ENCODE measurements around the gene P2RX5. TPM values are rescaled to one million over a fixed set of nuclear protein-coding genes. Genes with fewer than 3 reads are reported as not detected.

Gene P2RX5
- total and polyA plus RNA-seq, 8 donors, result 1.1 to 37.5 (median 5.9) TPM; not detected in 2

DNA sequence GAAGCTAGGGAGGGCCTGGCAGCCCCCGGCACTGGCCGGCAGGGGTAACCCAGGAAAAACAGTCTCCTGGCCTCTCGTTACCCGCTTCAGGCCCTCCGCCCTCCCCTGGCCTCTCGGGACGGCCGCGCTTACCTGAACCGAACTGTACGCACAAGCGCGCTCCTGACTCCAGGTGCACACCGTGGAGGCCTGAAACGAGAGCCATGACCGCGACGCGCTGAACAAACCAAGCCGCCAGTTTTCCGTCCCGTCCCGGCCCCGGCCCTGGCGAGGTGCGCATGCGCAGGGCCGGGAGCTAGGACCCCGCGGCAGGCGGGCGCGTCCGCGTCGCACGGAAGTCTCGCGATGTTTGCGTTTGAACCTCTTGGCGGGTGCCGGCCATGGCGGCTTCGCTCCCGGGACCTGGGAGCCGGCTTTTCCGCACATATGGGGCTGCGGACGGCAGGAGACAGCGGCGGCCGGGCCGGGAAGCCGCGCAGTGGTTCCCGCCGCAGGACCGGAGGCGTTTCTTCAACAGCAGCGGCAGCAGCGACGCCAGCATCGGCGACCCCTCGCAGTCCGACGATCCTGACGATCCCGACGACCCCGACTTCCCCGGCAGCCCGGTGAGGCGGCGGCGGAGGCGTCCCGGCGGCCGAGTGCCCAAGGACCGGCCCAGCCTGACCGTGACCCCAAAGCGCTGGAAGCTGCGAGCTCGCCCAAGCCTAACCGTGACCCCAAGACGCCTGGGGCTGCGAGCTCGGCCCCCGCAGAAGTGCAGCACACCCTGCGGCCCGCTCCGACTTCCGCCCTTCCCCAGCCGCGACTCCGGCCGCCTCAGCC, 27.8 kb upstream of the P2RX5 start, which contains the start of gene HASPIN:
TSS of gene HASPIN (plus strand) at position 348 of the 822 bp plus-strand sequence. CDS start at position 381, 33 bp downstream.
- 0 to 1% (median 1%) methylated on average over 18 to 98 of the region's 98 CpGs for WGBS, 5 donors
- intact Hi-C loops (cut with DNase I; ENCODE audit: low total_unique reads), result no loop called here
- TF ChIP-seq POLR2A (IDR thresholded peaks at IDR 0.05), result no peak
- TF ChIP-seq POLR2AphosphoS5 (IDR thresholded peaks at IDR 0.05), result peak; percentile 66 to 92 (median 74)
- no peak for TF ChIP-seq EP300 (IDR thresholded peaks at IDR 0.05)
- TF ChIP-seq, protein P1, sequence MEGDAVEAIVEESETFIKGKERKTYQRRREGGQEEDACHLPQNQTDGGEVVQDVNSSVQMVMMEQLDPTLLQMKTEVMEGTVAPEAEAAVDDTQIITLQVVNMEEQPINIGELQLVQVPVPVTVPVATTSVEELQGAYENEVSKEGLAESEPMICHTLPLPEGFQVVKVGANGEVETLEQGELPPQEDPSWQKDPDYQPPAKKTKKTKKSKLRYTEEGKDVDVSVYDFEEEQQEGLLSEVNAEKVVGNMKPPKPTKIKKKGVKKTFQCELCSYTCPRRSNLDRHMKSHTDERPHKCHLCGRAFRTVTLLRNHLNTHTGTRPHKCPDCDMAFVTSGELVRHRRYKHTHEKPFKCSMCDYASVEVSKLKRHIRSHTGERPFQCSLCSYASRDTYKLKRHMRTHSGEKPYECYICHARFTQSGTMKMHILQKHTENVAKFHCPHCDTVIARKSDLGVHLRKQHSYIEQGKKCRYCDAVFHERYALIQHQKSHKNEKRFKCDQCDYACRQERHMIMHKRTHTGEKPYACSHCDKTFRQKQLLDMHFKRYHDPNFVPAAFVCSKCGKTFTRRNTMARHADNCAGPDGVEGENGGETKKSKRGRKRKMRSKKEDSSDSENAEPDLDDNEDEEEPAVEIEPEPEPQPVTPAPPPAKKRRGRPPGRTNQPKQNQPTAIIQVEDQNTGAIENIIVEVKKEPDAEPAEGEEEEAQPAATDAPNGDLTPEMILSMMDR (IDR thresholded peaks at IDR 0.05), result peak in 2 of 7 experiments; percentile 20 to 43

DNA sequence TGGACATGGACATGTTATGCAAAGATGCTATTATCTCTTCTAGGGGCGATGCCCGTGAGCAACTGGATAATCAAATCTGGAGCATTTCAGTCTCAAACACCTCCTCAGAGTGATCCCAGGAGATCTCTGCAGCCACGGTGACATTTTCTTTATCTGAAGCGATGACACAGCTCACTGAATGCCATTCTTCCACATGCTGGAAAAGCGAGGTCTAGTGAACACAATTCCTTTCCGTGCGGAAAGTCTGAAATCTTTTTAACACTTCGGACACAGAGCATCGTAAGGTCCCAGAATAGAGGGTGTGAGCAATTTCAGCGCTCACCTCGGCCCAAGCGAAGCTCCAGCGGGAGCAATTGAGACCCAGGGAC, 27.2 kb upstream of the P2RX5 start:
- H3K4me1 ChIP-seq, result peaks cover 25 to 56% (median 43%) of the 10 kb centered on the region in 4 donors
- intact Hi-C loops (cut with DNase I; ENCODE audit: low total_unique reads), result no loop called here

More for the DNA sequence above, 27.8 kb upstream of the P2RX5 start, which contains the start of gene HASPIN:
- peak; percentile 93 to 97 for DNase-seq
- Histone ChIP-seq H3K36me3 (peaks cover 7 to 33% (median 17%) of the 10 kb centered on the region in 4 donors), H3K4me1 (peaks cover 25 to 56% (median 42%) of the 10 kb centered on the region in 4 donors), H3K27ac (peak within 1 kb of the TSS; percentile 83 to 94 (median 92)), H3K9me3 (no peaks in the 10 kb centered on the region), H3K27me3 (no peaks in the 10 kb centered on the region), H3K4me3 (peak within 1 kb of the TSS; percentile 74 to 97 (median 88))

DNA sequence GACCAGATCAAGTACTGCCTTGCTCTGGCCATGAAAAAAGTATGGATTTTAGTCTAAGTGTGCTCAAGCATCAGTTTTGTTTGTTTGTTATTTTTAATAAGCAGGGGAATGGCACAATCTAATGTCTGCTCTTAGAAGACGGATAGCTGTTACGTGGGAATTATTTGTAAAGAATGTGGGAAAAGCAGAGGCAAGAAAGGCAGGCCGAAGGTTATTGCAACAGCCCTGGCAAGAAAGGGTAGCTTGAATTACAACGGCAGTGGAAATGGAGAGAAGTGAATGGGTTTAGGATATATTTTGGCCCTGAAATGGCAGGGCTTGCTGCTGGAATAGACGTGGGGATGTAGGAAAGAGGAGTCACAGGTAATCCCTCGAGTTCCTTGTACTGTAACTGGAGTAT, 26.8 kb upstream of the P2RX5 start:
- no peak for DNase-seq
- intact Hi-C loops (cut with DNase I; ENCODE audit: low total_unique reads), result no loop called here
- Histone ChIP-seq H3K27me3 (no peaks in the 10 kb centered on the region), H3K36me3 (peaks cover 15 to 44% (median 27%) of the 10 kb centered on the region in 4 donors), H3K27ac (peak overlapping the region in 4 of 5 donors; percentile 83 to 92 (median 92)), H3K4me1 (peaks cover 25 to 56% (median 43%) of the 10 kb centered on the region in 4 donors), H3K9me3 (no peaks in the 10 kb centered on the region), H3K4me3 (peak overlapping the region; percentile 74 to 97 (median 88))
- WGBS, 5 donors, result 23 to 29% (median 28%) methylated on average over 6 of the region's 6 CpGs
- TF ChIP-seq POLR2A (IDR thresholded peaks at IDR 0.05), result no peak
- TF ChIP-seq POLR2AphosphoS5 (IDR thresholded peaks at IDR 0.05), result no peak
- TF ChIP-seq EP300 (IDR thresholded peaks at IDR 0.05), result no peak

More for the DNA sequence above, 27.2 kb upstream of the P2RX5 start:
- DNase-seq, result no peak
- no peaks in the 10 kb centered on the region for H3K27me3 ChIP-seq
- H3K9me3 ChIP-seq, result no peaks in the 10 kb centered on the region
- no peak for TF ChIP-seq POLR2A (IDR thresholded peaks at IDR 0.05)
- no peak for TF ChIP-seq POLR2AphosphoS5 (IDR thresholded peaks at IDR 0.05)
- TF ChIP-seq, protein P1 (IDR thresholded peaks at IDR 0.05), result no peak
- TF ChIP-seq EP300 (IDR thresholded peaks at IDR 0.05), result no peak
- H3K27ac ChIP-seq, result peak overlapping the region; percentile 83 to 94 (median 92)
- H3K36me3 ChIP-seq, result peaks cover 11 to 39% (median 22%) of the 10 kb centered on the region in 4 donors
- WGBS, 5 donors, result 1 to 4% (median 2%) methylated on average over 9 to 13 of the region's 13 CpGs
- H3K4me3 ChIP-seq, result peak overlapping the region; percentile 74 to 97 (median 88)

DNA sequence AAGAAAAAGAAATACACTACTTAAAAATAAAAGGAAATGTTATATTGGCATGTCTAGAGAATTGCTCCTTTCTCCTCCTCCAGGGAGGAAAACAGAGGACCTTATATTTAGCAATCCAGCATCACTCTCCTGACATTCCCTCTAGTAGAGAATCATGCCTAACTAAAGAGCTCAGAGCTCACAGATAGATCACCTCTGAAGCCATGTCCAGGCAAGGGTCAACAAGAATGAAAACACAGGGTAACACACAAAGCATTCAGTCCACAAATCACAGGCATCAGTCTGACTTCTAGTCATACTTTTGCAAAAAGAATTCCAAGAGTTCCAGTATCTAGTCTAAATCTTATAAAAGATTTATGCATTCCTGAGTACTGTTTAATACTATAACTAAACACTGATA, 23.3 kb upstream of the P2RX5 start:
- intact Hi-C loops (cut with DNase I; ENCODE audit: low total_unique reads), result no loop called here
- H3K9me3 ChIP-seq, result no peaks in the 10 kb centered on the region
- no peak overlapping the region for H3K27ac ChIP-seq
- TF ChIP-seq, protein P1 (IDR thresholded peaks at IDR 0.05), result no peak
- TF ChIP-seq POLR2AphosphoS5 (IDR thresholded peaks at IDR 0.05) (no peak), POLR2A (IDR thresholded peaks at IDR 0.05) (no peak), EP300 (IDR thresholded peaks at IDR 0.05) (no peak)
- H3K27me3 ChIP-seq, result no peaks in the 10 kb centered on the region
- peaks cover 19 to 45% (median 38%) of the 10 kb centered on the region in 4 donors for H3K4me1 ChIP-seq
- no peak overlapping the region for H3K4me3 ChIP-seq
- DNase-seq, result no peak
- H3K36me3 ChIP-seq, result peaks cover 48 to 70% (median 62%) of the 10 kb centered on the region in 4 donors
